Mesendoderm (in vitro differentiated cells): Measurements from ENCODE around the gene ABI3BP.

Experiments
- DNase-seq: peaks from one replicate; pipeline ENCODE4 v3.0.0; 2013
- H2AK5ac ChIP-seq: 2 replicates; pipeline ENCODE4 v1.6.1; 2013; ENCODE audit warnings: low read length, inconsistent platforms
- H2BK120ac ChIP-seq: 2 replicates; pipeline ENCODE4 v1.6.1; 2013; ENCODE audit warnings: low read depth, mild to moderate bottlenecking, low read length, moderate library complexity, mixed read lengths
- H2BK15ac ChIP-seq: replicated peaks from 2 replicates; pipeline ENCODE4 v1.6.1; 2013; ENCODE audit warnings: low read depth, mild to moderate bottlenecking, moderate library complexity
- H2BK5ac ChIP-seq: 2 replicates; pipeline ENCODE4 v1.6.1; 2013; ENCODE audit warnings: low read length, inconsistent platforms
- H3K18ac ChIP-seq: 2 replicates; pipeline ENCODE4 v1.6.1; 2013; ENCODE audit warnings: mild to moderate bottlenecking, low read length, mixed read lengths
- H3K23ac ChIP-seq: one replicate; pipeline ENCODE4 v1.6.1; 2013; ENCODE audit warnings: low read length
- H3K27ac ChIP-seq: 2 replicates; pipeline ENCODE4 v1.5.1; 2013; ENCODE audit warnings: low read depth, mild to moderate bottlenecking, inconsistent platforms, low read length, moderate library complexity
- H3K27me3 ChIP-seq: 2 replicates; pipeline ENCODE4 v1.6.1; 2013; ENCODE audit warnings: low read length, control low read depth, mild to moderate bottlenecking, inconsistent platforms; ENCODE audit not compliant: insufficient read depth, poor library complexity
- H3K36me3 ChIP-seq: 2 replicates; pipeline ENCODE4 v1.6.1; 2013; ENCODE audit warnings: low read length, inconsistent platforms; ENCODE audit not compliant: control insufficient read depth, insufficient read depth
- H3K4ac ChIP-seq: one replicate; pipeline ENCODE4 v1.6.1; 2013; ENCODE audit warnings: low read depth, mild to moderate bottlenecking, low read length, moderate library complexity
- H3K4me1 ChIP-seq: 2 replicates; pipeline ENCODE4 v1.6.1; 2013; ENCODE audit warnings: low read depth, low read length, inconsistent platforms; ENCODE audit not compliant: control insufficient read depth
- H3K4me2 ChIP-seq: 2 replicates; pipeline ENCODE4 v1.6.1; 2013; ENCODE audit warnings: low read length
- H3K4me3 ChIP-seq: 2 replicates; pipeline ENCODE4 v1.5.1; 2013; ENCODE audit warnings: mild to moderate bottlenecking, low read length
- H3K56ac ChIP-seq: one replicate; pipeline ENCODE4 v1.6.1; 2013; ENCODE audit warnings: low read length
- H3K79me1 ChIP-seq: 2 replicates; pipeline ENCODE4 v1.6.1; 2013; ENCODE audit warnings: low read length, inconsistent platforms
- H3K79me2 ChIP-seq: 2 replicates; pipeline ENCODE4 v1.6.1; 2013; ENCODE audit warnings: mild to moderate bottlenecking, low read length; ENCODE audit not compliant: control insufficient read depth, insufficient read depth
- H3K9ac ChIP-seq: 2 replicates; pipeline ENCODE4 v1.6.1; 2013; ENCODE audit warnings: low read length, inconsistent platforms
- H4K5ac ChIP-seq: one replicate; pipeline ENCODE4 v1.6.1; 2013; ENCODE audit warnings: low read length
- H4K8ac ChIP-seq: one replicate; pipeline ENCODE4 v1.6.1; 2013; ENCODE audit warnings: low read depth, mild to moderate bottlenecking, control low read depth, low read length, moderate library complexity
- WGBS: extraction: QIAGEN DNeasy Blood & Tissue Kit; methylation state at CpG from one replicate; pipeline ENCODE4 v1.1.7; 2013; ENCODE audit warnings: low lambda C conversion rate, missing lambda C conversion rate; ENCODE audit not compliant: insufficient coverage; ENCODE audit errors: extremely low coverage; 5-methylcytosine and 5-hydroxymethylcytosine counted together

The ABI3BP gene

GRCh38 chr3:101036676-101037075 is 43.5 kb upstream of the ABI3BP start:
- Histone ChIP-seq H3K27ac (no peak overlapping the region), H3K4ac (no peak overlapping the region), H2AK5ac (no peak overlapping the region)

GRCh38 chr3:101036213-101036618 is 43.0 kb upstream of the ABI3BP start:
- Histone ChIP-seq H4K8ac (no peak overlapping the region), H3K4ac (no peak overlapping the region), H3K56ac (no peak overlapping the region), H3K18ac (no peak overlapping the region), H3K79me1 (no peaks in the 10 kb centered on the region), H3K36me3 (no peaks in the 10 kb centered on the region), H2BK5ac (no peak overlapping the region), H2BK120ac (no peak overlapping the region), H3K4me2 (no peak overlapping the region), H3K4me3 (no peak overlapping the region), H2AK5ac (no peak overlapping the region), H3K23ac (no peak overlapping the region), H3K4me1 (peaks cover 4% of the 10 kb centered on the region), H3K27me3 (no peaks in the 10 kb centered on the region), H4K5ac (no peak overlapping the region), H3K9ac (no peak overlapping the region), H2BK15ac (no peak overlapping the region), H3K79me2 (no peaks in the 10 kb centered on the region), H3K27ac (no peak overlapping the region)
- WGBS: no CpG with 5 or more reads among the region's 1 CpG
- DNase-seq: peak; percentile 93

More at GRCh38 chr3:101036676-101037075, 43.5 kb upstream of the ABI3BP start:
- Histone ChIP-seq H2BK120ac (peak overlapping the region; percentile 56), H3K79me1 (no peaks in the 10 kb centered on the region), H4K5ac (no peak overlapping the region), H3K79me2 (no peaks in the 10 kb centered on the region), H3K23ac (no peak overlapping the region), H3K4me3 (no peak overlapping the region), H2BK5ac (no peak overlapping the region), H3K4me1 (peaks cover 4% of the 10 kb centered on the region), H3K27me3 (no peaks in the 10 kb centered on the region), H3K36me3 (no peaks in the 10 kb centered on the region), H4K8ac (no peak overlapping the region), H3K56ac (no peak overlapping the region), H3K18ac (no peak overlapping the region), H2BK15ac (no peak overlapping the region), H3K4me2 (no peak overlapping the region), H3K9ac (no peak overlapping the region)
- no CpG with 5 or more reads among the region's 3 CpGs for WGBS
- DNase-seq: no peak

- Histone ChIP-seq H3K4me2 (no peak overlapping the region), H3K36me3 (no peaks in the 10 kb centered on the region), H3K27me3 (no peaks in the 10 kb centered on the region), H4K5ac (no peak overlapping the region), H2BK15ac (no peak overlapping the region), H2BK120ac (no peak overlapping the region), H3K56ac (no peak overlapping the region), H4K8ac (no peak overlapping the region), H3K79me2 (no peaks in the 10 kb centered on the region), H3K27ac (no peak overlapping the region), H3K4ac (no peak overlapping the region), H2BK5ac (no peak overlapping the region), H3K23ac (no peak overlapping the region), H2AK5ac (no peak overlapping the region), H3K4me3 (no peak overlapping the region), H3K18ac (no peak overlapping the region), H3K9ac (no peak overlapping the region), H3K4me1 (no peaks in the 10 kb centered on the region), H3K79me1 (no peaks in the 10 kb centered on the region)
- WGBS: no CpG with 5 or more reads among the region's 5 CpGs
- DNase-seq: no peak
These were observed 34.1 kb upstream of the ABI3BP start for GRCh38 chr3:101027286-101027685.

- Histone ChIP-seq H3K4me1 (no peaks in the 10 kb centered on the region), H2BK120ac (no peak overlapping the region), H2AK5ac (no peak overlapping the region), H3K36me3 (no peaks in the 10 kb centered on the region), H3K9ac (no peak overlapping the region), H3K56ac (no peak overlapping the region), H2BK5ac (no peak overlapping the region), H3K4me2 (no peak overlapping the region), H3K4me3 (no peak overlapping the region), H3K27ac (no peak overlapping the region), H3K79me1 (no peaks in the 10 kb centered on the region), H3K79me2 (no peaks in the 10 kb centered on the region), H3K23ac (no peak overlapping the region), H3K18ac (no peak overlapping the region), H3K4ac (no peak overlapping the region), H3K27me3 (no peaks in the 10 kb centered on the region), H2BK15ac (no peak overlapping the region), H4K5ac (no peak overlapping the region), H4K8ac (no peak overlapping the region)
- DNase-seq: no peak
- WGBS: no CpG with 5 or more reads among the region's 2 CpGs
These were observed 33.7 kb upstream of the ABI3BP start for GRCh38 chr3:101026881-101027280.

GRCh38 chr3:101026244-101026643 is 33.0 kb upstream of the ABI3BP start:
- Histone ChIP-seq H3K79me1 (no peaks in the 10 kb centered on the region), H3K4me3 (no peak overlapping the region), H4K8ac (no peak overlapping the region), H3K18ac (no peak overlapping the region), H2BK5ac (no peak overlapping the region), H3K79me2 (no peaks in the 10 kb centered on the region), H3K4me2 (no peak overlapping the region), H3K23ac (no peak overlapping the region), H4K5ac (no peak overlapping the region), H3K4me1 (no peaks in the 10 kb centered on the region), H3K27me3 (no peaks in the 10 kb centered on the region), H3K27ac (no peak overlapping the region), H2BK120ac (no peak overlapping the region), H3K9ac (no peak overlapping the region), H2BK15ac (no peak overlapping the region), H3K36me3 (no peaks in the 10 kb centered on the region), H3K56ac (no peak overlapping the region), H3K4ac (no peak overlapping the region), H2AK5ac (no peak overlapping the region)
- no CpG with 5 or more reads among the region's 2 CpGs for WGBS
- no peak for DNase-seq

- no peaks in the 10 kb centered on the region for H3K4me1 ChIP-seq
- H3K9ac ChIP-seq: no peak overlapping the region
- no peaks in the 10 kb centered on the region for H3K79me2 ChIP-seq
- H3K79me1 ChIP-seq: no peaks in the 10 kb centered on the region
- H2BK120ac ChIP-seq: no peak overlapping the region
- H3K4me3 ChIP-seq: no peak overlapping the region
- H2BK5ac ChIP-seq: no peak overlapping the region
- no peak overlapping the region for H3K18ac ChIP-seq
- H3K23ac ChIP-seq: no peak overlapping the region
- no peak overlapping the region for H2BK15ac ChIP-seq
- H2AK5ac ChIP-seq: no peak overlapping the region
- H3K27ac ChIP-seq: no peak overlapping the region
- H3K36me3 ChIP-seq: no peaks in the 10 kb centered on the region
- no CpG with 5 or more reads among the region's 3 CpGs for WGBS
- no peak overlapping the region for H3K56ac ChIP-seq
- H4K8ac ChIP-seq: no peak overlapping the region
- H4K5ac ChIP-seq: no peak overlapping the region
- no peaks in the 10 kb centered on the region for H3K27me3 ChIP-seq
- DNase-seq: no peak
- no peak overlapping the region for H3K4ac ChIP-seq
- no peak overlapping the region for H3K4me2 ChIP-seq
These were observed 27.3 kb upstream of the ABI3BP start for GRCh38 chr3:101020351-101021015.
